Pancreas (tissue), 10 donors: ENCODE measurements around the gene TNFRSF12A. TPM values are rescaled to one million over a fixed set of nuclear protein-coding genes. Genes with fewer than 3 reads are reported as not detected.

ENCODE experiments used
- ATAC-seq, 4 donors: fragments of 200-7000 bp; cut with Tn5 transposase; one replicate each; pipeline versions ENCODE4 v1.8.0 to v1.9.1; 2020; ENCODE audit warnings: mild to moderate bottlenecking in 4 of 4, moderate library complexity in 4 of 4
- DNase-seq, 6 donors: peaks; one replicate each; pipeline ENCODE4 v3.0.0-alpha.2; 2020
- FAIRE-seq: peaks from 2 replicates; lab custom pipeline; 2012; peaks lifted over from hg19 to GRCh38; lab: Jason Lieb, UNC
- H3K27ac ChIP-seq, 4 donors: fragments of 200-600 bp; sonication (generic); 1 replicate in 3 of 4; 2 replicates in 1 of 4; pipeline versions ENCODE4 v1.5.0 to v1.8.0; 2020
- H3K27me3 ChIP-seq, 4 donors: fragments of 200-600 bp; one replicate each; pipeline ENCODE4 v1.8.0; 2021
- H3K36me3 ChIP-seq, 3 donors: fragments of 200-600 bp; sonication (generic) in 1 of 3; one replicate each; pipeline versions ENCODE4 v1.5.0 to v1.8.0; 2020 to 2021
- H3K4me1 ChIP-seq, 3 donors: fragments of 200-600 bp; one replicate each; pipeline ENCODE4 v1.8.0; 2021
- H3K4me3 ChIP-seq, 4 donors: fragments of 200-600 bp; sonication (generic) in 2 of 4; one replicate each; pipeline versions ENCODE4 v1.5.0 to v1.8.0; 2020 to 2021
- H3K9me3 ChIP-seq, 4 donors: fragments of 200-600 bp; one replicate each; pipeline ENCODE4 v1.8.0; 2021
- CTCF ChIP-seq, 4 donors: fragments of 200-600 bp; sonication (generic) in 3 of 4; IDR thresholded peaks; one replicate each; pipeline versions ENCODE4 v1.5.0 to v1.8.0; 2021; ENCODE audit warnings: antibody characterized with exemption in 4 of 4
- WGBS, 2 donors: extraction: QIAGEN DNeasy Blood & Tissue Kit; methylation state at CpG; one replicate each; pipeline ENCODE4 v1.1.7; 2013; 5-methylcytosine and 5-hydroxymethylcytosine counted together
- intact Hi-C, 3 donors: fragments of 100-400 bp; cut with DNase I; formaldehyde crosslinking; loops; one replicate each; pipeline versions ENCODE4 v1.11.1 to v1.14.2; 2022
- polyA plus RNA-seq, 2 donors: library from polyadenylated mRNA; stranded (reverse); fragments of 200-250 nt; gene quantifications; one replicate each; pipeline ENCODE4 v1.2.3, GENCODE V29; 2013
- total RNA-seq, 6 donors: library from RNA; stranded (reverse); fragmentation: NEBNext Ultra II Directional in 4 of 6; extraction: Animal tissue kit (Norgen Biotek cat#: 25700) in 4 of 6; gene quantifications; one replicate each; pipeline versions ENCODE4 v1.2.1 to v1.2.4, GENCODE V29; 2021 to 2023
- donor health status: healthy with polysubstance abuse.
- donor health status: DM: no; HTN: no; CAD: no; lungs with moderate emphysema.
- donor health status: DM: no; HTN: no; CAD: no.
- donor health status: control.
- donor health status: control.
- donor health status: Bipolar disorder and iron deficiency.
- donor health status: DM: yes; HTN: yes; CAD: no.
- donor health status: DM: no; HTN: no; CAD: no.
- donor health status: DM: no; HTN: no; CAD: no.
- donor health status: DM: yes; HTN: yes; CAD: no.

TNFRSF12A gene
- total and polyA plus RNA-seq, 8 donors: 26.8 to 185 (median 77.4) TPM

GRCh38 chr16:2973093-2973492 is 47.1 kb upstream of the TNFRSF12A start:
- Histone ChIP-seq H3K4me3 (no peak overlapping the region), H3K27me3 (peaks cover 0 to 2% (median 0%) of the 10 kb centered on the region in 4 donors), H3K27ac (no peak overlapping the region), H3K36me3 (no peaks in the 10 kb centered on the region), H3K9me3 (no peaks in the 10 kb centered on the region), H3K4me1 (peaks cover 15 to 26% (median 18%) of the 10 kb centered on the region in 3 donors)
- no peak for FAIRE-seq
- intact Hi-C loops: no loop called here
- peak in 1 of 6 donors; percentile 32 for DNase-seq
- WGBS, 2 donors: 73 to 78% methylated on average over 5 of the region's 5 CpGs
- TF ChIP-seq CTCF (IDR thresholded peaks at IDR 0.05): no peak
- ATAC-seq: no peak

- TF ChIP-seq CTCF (IDR thresholded peaks at IDR 0.05): no peak
- FAIRE-seq (no peak), DNase-seq (no peak), ATAC-seq (no peak)
- H3K27me3 ChIP-seq: no peaks in the 10 kb centered on the region
- intact Hi-C loops: no loop called here
- H3K27ac ChIP-seq: no peak overlapping the region
- H3K4me1 ChIP-seq: peaks cover 15 to 28% (median 20%) of the 10 kb centered on the region in 3 donors
- H3K9me3 ChIP-seq: no peaks in the 10 kb centered on the region
- no peaks in the 10 kb centered on the region for H3K36me3 ChIP-seq
- WGBS, 2 donors: 90 to 92% methylated on average over 15 to 17 of the region's 17 CpGs
- H3K4me3 ChIP-seq: no peak overlapping the region
Measured at GRCh38 chr16:2973605-2974318, 46.4 kb upstream of the TNFRSF12A start.

- peaks cover 15 to 28% (median 20%) of the 10 kb centered on the region in 3 donors for H3K4me1 ChIP-seq
- intact Hi-C loops: no loop called here
- TF ChIP-seq CTCF (IDR thresholded peaks at IDR 0.05): no peak
- no peak overlapping the region for H3K27ac ChIP-seq
- DNase-seq (peak in 1 of 6 donors; percentile 45), ATAC-seq (no peak), FAIRE-seq (no peak)
- no peaks in the 10 kb centered on the region for H3K36me3 ChIP-seq
- H3K27me3 ChIP-seq: no peaks in the 10 kb centered on the region
- 93% methylated on average over 14 to 15 of the region's 15 CpGs for WGBS, 2 donors
- H3K4me3 ChIP-seq: no peak overlapping the region
- H3K9me3 ChIP-seq: no peaks in the 10 kb centered on the region
Measured at GRCh38 chr16:2974319-2975056, 45.7 kb upstream of the TNFRSF12A start.

- ATAC-seq (no peak), FAIRE-seq (no peak), DNase-seq (peak in 2 of 6 donors; percentile 43 to 80)
- intact Hi-C loops: no loop called here
- H3K4me1 ChIP-seq: peaks cover 15 to 32% (median 20%) of the 10 kb centered on the region in 3 donors
- no peak overlapping the region for H3K4me3 ChIP-seq
- no peaks in the 10 kb centered on the region for H3K9me3 ChIP-seq
- H3K36me3 ChIP-seq: no peaks in the 10 kb centered on the region
- no peak overlapping the region for H3K27ac ChIP-seq
- TF ChIP-seq CTCF (IDR thresholded peaks at IDR 0.05): no peak
- WGBS, 2 donors: 96 to 97% methylated on average over 28 of the region's 28 CpGs
- H3K27me3 ChIP-seq: no peaks in the 10 kb centered on the region
Measured at GRCh38 chr16:2975161-2975795, 44.9 kb upstream of the TNFRSF12A start.
